NCI-H460 (cell line): ENCODE data around the gene HOMEZ. TPM values are rescaled to one million over a fixed set of nuclear protein-coding genes. Genes with fewer than 3 reads are reported as not detected.
"Not testable (repeated sequence)": the region's sequence is repeated elsewhere in the genome, so short reads cannot be mapped to it uniquely, and the experiment has no call there.

ENCODE experiments used
- DNase-seq: peaks from one replicate; pipeline ENCODE4 v3.0.0-alpha.2; 2016; ENCODE audit warnings: low read depth; ENCODE audit errors: extremely low read depth
- small RNA-seq, 2 experiments: library from RNA; depleted of rRNA; stranded (forward); fragments of <200 nt; gene quantifications; one replicate each; pipeline ENCODE3, GENCODE V24; 2014
- total RNA-seq: library from RNA; depleted of rRNA; stranded (reverse); fragments of >200 nt; shearing (Covaris generic); gene quantifications from 2 replicates; pipeline ENCODE4 v1.2.3, GENCODE V29; 2014; rRNA removed

Gene HOMEZ
- total RNA-seq, 1 experiment from 2014 or later: 7.1 TPM

- no peak for DNase-seq
These were observed 57.1 kb downstream of the HOMEZ start for GRCh38 chr14:23228812-23229211.

DNA sequence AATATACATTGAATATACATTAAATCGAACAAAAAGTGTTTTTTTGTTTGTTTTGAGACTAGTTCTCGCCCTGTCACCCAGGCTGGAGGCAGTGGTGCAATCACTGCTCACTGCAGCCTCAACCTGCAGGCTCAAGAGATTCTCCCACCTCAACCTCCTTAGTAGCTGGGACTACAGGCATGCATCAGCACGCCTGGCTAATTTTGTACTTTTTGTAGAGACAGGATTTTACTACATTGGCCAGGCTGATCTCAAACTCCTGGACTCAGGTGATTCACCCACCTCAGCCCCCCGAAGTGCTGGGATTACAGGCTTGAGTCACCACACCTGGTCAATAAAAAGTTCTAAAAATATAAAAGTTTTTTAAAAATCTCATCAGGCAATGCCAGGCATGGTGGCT is 58.4 kb downstream of the HOMEZ start:
- no peak for DNase-seq

GRCh38 chr14:23224958-23225357 is 61.0 kb downstream of the HOMEZ start:
- not testable (repeated sequence) for DNase-seq

Small RNAs within 50 kb of the gene (small RNA-seq; reads per million reads assigned to genes)
- gene AL049829.1: 0 reads per million in 2 experiments
- 0 reads per million in 2 experiments for gene RNU6-1046P

Other genes with a start within 250 kb of the HOMEZ start
- not detected in 2 replicates for gene PSMB11, start 243.9 kb downstream of the HOMEZ start, total RNA-seq
- 4.4 and 4.6 TPM in 2 replicates for gene CDH24, start 228.6 kb downstream of the HOMEZ start, total RNA-seq
- gene ACIN1, start 191.0 kb downstream of the HOMEZ start, total RNA-seq: 73.8 and 92.9 TPM in 2 replicates
- 41.5 and 45.7 TPM in 2 replicates for gene C14orf119, start 190.6 kb downstream of the HOMEZ start, total RNA-seq
- gene CIROP, start 181.1 kb downstream of the HOMEZ start, total RNA-seq: not detected in 2 replicates
- not detected in 2 replicates for gene CEBPE, start 166.9 kb downstream of the HOMEZ start, total RNA-seq
- 1.0 and 1.1 TPM in 2 replicates for gene SLC7A8, start 102.5 kb downstream of the HOMEZ start, total RNA-seq
- not detected in 2 replicates for gene RNF212B, start 48.2 kb downstream of the HOMEZ start, total RNA-seq
- 6.8 and 7.5 TPM in 2 replicates for gene PPP1R3E, start 16.7 kb upstream of the HOMEZ start, total RNA-seq
- 21.2 and 25.9 TPM in 2 replicates for gene BCL2L2, start 20.7 kb upstream of the HOMEZ start, total RNA-seq
- gene PABPN1, start 35.3 kb upstream of the HOMEZ start, total RNA-seq: 70.8 and 90.2 TPM in 2 replicates
- gene SLC22A17, start 66.8 kb upstream of the HOMEZ start, total RNA-seq: 1.6 and 2.2 TPM in 2 replicates
- 0.05 TPM in 1 of 2 replicates, not detected in the other for gene EFS, start 79.0 kb upstream of the HOMEZ start, total RNA-seq
- not detected in 2 replicates for gene IL25, start 86.7 kb upstream of the HOMEZ start, total RNA-seq
- not detected in 2 replicates for gene CMTM5, start 90.9 kb upstream of the HOMEZ start, total RNA-seq
- gene MYH6, start 122.1 kb upstream of the HOMEZ start, total RNA-seq: not detected in 2 replicates
- not detected in 2 replicates for gene MYH7, start 149.5 kb upstream of the HOMEZ start, total RNA-seq
- gene NGDN, start 183.6 kb upstream of the HOMEZ start, total RNA-seq: 95.6 and 99.4 TPM in 2 replicates